IMR-90 (cell line): ENCODE results near the gene GLI1. TPM values are rescaled to one million over a fixed set of nuclear protein-coding genes. Genes with fewer than 3 reads are reported as not detected.
A peak's percentile ranks its signal among the peaks of the same experiment; 100 is the strongest.

Experiments used
- ATAC-seq: fragments of 200-7000 bp; cut with Tn5 transposase; 2 replicates; pipeline ENCODE4 v1.9.1; 2020; ENCODE audit warnings: low read depth, mild to moderate bottlenecking, moderate library complexity
- BruUV-seq: library from RNA; stranded (reverse); fragments of 400-500 nt; replicated peaks from 2 replicates; lab custom pipeline; 2021; lab: Mats Ljungman, UMichigan
- CTCF ChIA-PET: fragments of 300-600 bp; formaldehyde crosslinking; extraction: SDS; loops from one replicate; lab custom pipeline; 2021; ENCODE audit warnings: antibody characterized with exemption; lab: Yijun Ruan, JAX
- POLR2A ChIA-PET: fragments of 300-600 bp; sonication (Branson Sonifier 250); formaldehyde crosslinking; loops from one replicate; lab custom pipeline; 2022; ENCODE audit warnings: antibody characterized with exemption; ENCODE audit not compliant: unreplicated experiment; lab: Charles Lee
- DNase-seq: peaks from one replicate; pipeline ENCODE4 v3.0.0; 2013
- H2AFZ ChIP-seq: replicated peaks from 2 replicates; pipeline ENCODE3; 2013; ENCODE audit warnings: low read length, mild to moderate bottlenecking; ENCODE audit not compliant: poor library complexity
- H2AK5ac ChIP-seq: 2 replicates; pipeline ENCODE4 v1.6.1; 2013; ENCODE audit warnings: low read depth, low read length, inconsistent platforms
- H2AK9ac ChIP-seq: replicated peaks from 2 replicates; pipeline ENCODE3; 2013; ENCODE audit warnings: mild to moderate bottlenecking, low read depth, low read length, moderate library complexity; ENCODE audit not compliant: poor library complexity
- H2BK120ac ChIP-seq: 2 replicates; pipeline ENCODE4 v1.6.1; 2013; ENCODE audit warnings: low read depth, low read length, inconsistent platforms
- H2BK15ac ChIP-seq: 3 replicates; pipeline ENCODE4 v1.6.1; 2013; ENCODE audit warnings: low read depth, low read length, inconsistent platforms
- H2BK20ac ChIP-seq: 2 replicates; pipeline ENCODE4 v1.6.1; 2013; ENCODE audit warnings: low read depth, mild to moderate bottlenecking, inconsistent platforms, low read length, moderate library complexity
- H2BK5ac ChIP-seq: 2 replicates; pipeline ENCODE4 v1.6.1; 2013; ENCODE audit warnings: mild to moderate bottlenecking, low read depth, low read length, inconsistent platforms; ENCODE audit not compliant: poor library complexity, severe bottlenecking
- H3K14ac ChIP-seq: replicated peaks from 2 replicates; pipeline ENCODE4 v1.6.1; 2013; ENCODE audit warnings: low read depth, low read length, inconsistent platforms
- H3K18ac ChIP-seq: 2 replicates; pipeline ENCODE4 v1.6.1; 2013; ENCODE audit warnings: low read depth, low read length, control low read depth
- H3K23ac ChIP-seq: 2 replicates; pipeline ENCODE4 v1.6.1; 2013; ENCODE audit warnings: low read depth, low read length, inconsistent platforms
- H3K27ac ChIP-seq: 2 replicates; pipeline ENCODE4 v1.5.1; 2013; ENCODE audit warnings: mild to moderate bottlenecking, control low read depth, low read length; ENCODE audit not compliant: insufficient read depth
- H3K27me3 ChIP-seq: 2 replicates; pipeline ENCODE4 v1.6.1; 2013; ENCODE audit warnings: low read length; ENCODE audit not compliant: control insufficient read depth, insufficient read depth
- H3K36me3 ChIP-seq: 2 replicates; pipeline ENCODE4 v1.6.1; 2013; ENCODE audit warnings: low read length, mixed read lengths; ENCODE audit not compliant: control insufficient read depth, insufficient read depth
- H3K4ac ChIP-seq: 2 replicates; pipeline ENCODE4 v1.6.1; 2013; ENCODE audit warnings: low read depth, low read length, inconsistent platforms
- H3K4me1 ChIP-seq: 2 replicates; pipeline ENCODE4 v1.6.1; 2013; ENCODE audit warnings: low read length, mixed read lengths; ENCODE audit not compliant: control insufficient read depth, insufficient read depth
- H3K4me2 ChIP-seq: 2 replicates; pipeline ENCODE4 v1.6.1; 2013; ENCODE audit warnings: low read depth, mild to moderate bottlenecking, control low read depth, low read length, moderate library complexity
- H3K4me3 ChIP-seq: 2 replicates; pipeline ENCODE4 v1.5.1; 2013; ENCODE audit warnings: low read depth, mild to moderate bottlenecking, control low read depth, low read length, moderate library complexity; ENCODE audit not compliant: insufficient read depth
- H3K56ac ChIP-seq: 2 replicates; pipeline ENCODE4 v1.6.1; 2013; ENCODE audit warnings: low read length, inconsistent platforms; ENCODE audit not compliant: insufficient read depth; ENCODE audit errors: extremely low read depth
- H3K79me1 ChIP-seq, 2 experiments: 2 replicates each; pipeline ENCODE4 v1.6.1; 2013; ENCODE audit warnings: low read length in 2 of 2, inconsistent platforms in 1 of 2, low read depth in 1 of 2
- H3K9ac ChIP-seq: 2 replicates; pipeline ENCODE4 v1.6.1; 2013; ENCODE audit warnings: low read depth, low read length, control low read depth
- H3K9me1 ChIP-seq: 2 replicates; pipeline ENCODE4 v1.6.1; 2013; ENCODE audit warnings: low read length, inconsistent platforms; ENCODE audit not compliant: insufficient read depth
- H3K9me3 ChIP-seq: 2 replicates; pipeline ENCODE4 v1.6.1; 2013; ENCODE audit warnings: low read length; ENCODE audit not compliant: control insufficient read depth, insufficient read depth
- H4K20me1 ChIP-seq: 2 replicates; pipeline ENCODE4 v1.6.1; 2013; ENCODE audit warnings: low read length, inconsistent platforms; ENCODE audit not compliant: insufficient read depth
- H4K5ac ChIP-seq: 2 replicates; pipeline ENCODE4 v1.6.1; 2013; ENCODE audit warnings: mild to moderate bottlenecking, low read depth, low read length, control low read depth
- H4K8ac ChIP-seq, 2 experiments: 2 replicates each; pipeline ENCODE4 v1.6.1; 2013; ENCODE audit warnings: low read depth in 2 of 2, low read length in 2 of 2, control low read depth in 1 of 2, inconsistent platforms in 1 of 2
- H4K91ac ChIP-seq: 2 replicates; pipeline ENCODE4 v1.6.1; 2013; ENCODE audit warnings: low read depth, low read length, inconsistent platforms; ENCODE audit not compliant: insufficient read depth
- CHD1 ChIP-seq: IDR thresholded peaks from 2 replicates; pipeline ENCODE4 v1.6.1; 2012; ENCODE audit warnings: low read depth, low read length, improper control_type of control experiment
- FOS ChIP-seq: fragments of 150-350 bp; IDR thresholded peaks from 2 replicates; pipeline ENCODE4 v1.6.1; 2016; ENCODE audit warnings: low read depth, low read length
- MXI1 ChIP-seq: IDR thresholded peaks from 2 replicates; pipeline ENCODE4 v1.6.1; 2012; ENCODE audit warnings: low read depth, mild to moderate bottlenecking, low read length, moderate library complexity, borderline replicate concordance
- NFE2L2 ChIP-seq: fragments of 150-350 bp; IDR thresholded peaks from 2 replicates; pipeline ENCODE4 v1.6.1; 2016; ENCODE audit warnings: low read depth, mild to moderate bottlenecking, low read length
- POLR2A ChIP-seq: IDR thresholded peaks from 2 replicates; pipeline ENCODE4 v1.6.1; 2012; ENCODE audit warnings: mild to moderate bottlenecking, low read depth, low read length
- RCOR1 ChIP-seq: IDR thresholded peaks from 2 replicates; pipeline ENCODE4 v1.6.1; 2012; ENCODE audit warnings: mild to moderate bottlenecking, low read length, improper control_type of control experiment; ENCODE audit not compliant: insufficient replicate concordance
- RFX5 ChIP-seq: IDR thresholded peaks from 2 replicates; pipeline ENCODE4 v1.8.0; 2012; ENCODE audit warnings: low read depth, mild to moderate bottlenecking, low read length, moderate library complexity
- SMC3 ChIP-seq: fragments of 150-350 bp; IDR thresholded peaks from 2 replicates; pipeline ENCODE4 v1.6.1; 2016; ENCODE audit warnings: low read depth, mild to moderate bottlenecking, antibody characterized with exemption, low read length, moderate library complexity
- WGBS, 2 experiments: methylation state at CpG; one replicate each; pipeline versions ENCODE4 v1.1.5 to v1.1.7; 2013; ENCODE audit warnings: missing lambda C conversion rate in 2 of 2; ENCODE audit not compliant: insufficient read length in 1 of 2; ENCODE audit errors: extremely low coverage in 2 of 2; 5-methylcytosine and 5-hydroxymethylcytosine counted together
- dilution Hi-C: fragments of 300-500 bp; cut with HindIII; formaldehyde crosslinking; loops from one replicate; pipeline ENCODE4 v1.14.3; 2018; ENCODE audit warnings: low sequenced_read_pairs; ENCODE audit not compliant: unreplicated experiment
- in situ Hi-C: fragments of 300-500 bp; cut with MboI; formaldehyde crosslinking; loops from 3 replicates; pipeline ENCODE4 v1.14.3; 2019; ENCODE audit warnings: low sequenced_read_pairs, inconsistent platforms, mixed read lengths
- intact Hi-C: fragments of 100-400 bp; cut with micrococcal nuclease; formaldehyde crosslinking; loops from 2 replicates; pipeline ENCODE4 v1.10.0; 2022
- polyA plus RNA-seq, 3 experiments: library from polyadenylated mRNA; depleted of rRNA; stranded (reverse); fragments of >200 nt; gene quantifications; 2 replicates each; pipeline ENCODE4 v1.2.3, GENCODE V29; 2012; ENCODE audit warnings: low replicate concordance in 1 of 3
- total RNA-seq: library from RNA; depleted of rRNA; stranded (reverse); fragments of >200 nt; gene quantifications from 2 replicates; pipeline ENCODE4 v1.2.3, GENCODE V29; 2012
- TF ChIP-seq, protein P1 (sequence below): conservative IDR thresholded peaks from 2 replicates; pipeline ENCODE4 v1.5.1; 2012; ENCODE audit warnings: mild to moderate bottlenecking, low read depth, low read length, improper control_type of control experiment
- TF ChIP-seq, protein P2 (sequence below): fragments of 150-350 bp; IDR thresholded peaks from 2 replicates; pipeline ENCODE4 v1.6.1; 2016; ENCODE audit warnings: low read depth, mild to moderate bottlenecking, low read length, moderate library complexity, borderline replicate concordance
- TF ChIP-seq, protein P3 (sequence below): fragments of 150-350 bp; IDR thresholded peaks from 2 replicates; pipeline ENCODE4 v1.6.1; 2017; ENCODE audit warnings: mild to moderate bottlenecking, antibody characterized with exemption, low read length, low read depth

Gene GLI1
- total and polyA plus RNA-seq, 2 of the 4 experiments (the other 2 are of a cell fraction): 1.3 to 3.8 TPM

DNA sequence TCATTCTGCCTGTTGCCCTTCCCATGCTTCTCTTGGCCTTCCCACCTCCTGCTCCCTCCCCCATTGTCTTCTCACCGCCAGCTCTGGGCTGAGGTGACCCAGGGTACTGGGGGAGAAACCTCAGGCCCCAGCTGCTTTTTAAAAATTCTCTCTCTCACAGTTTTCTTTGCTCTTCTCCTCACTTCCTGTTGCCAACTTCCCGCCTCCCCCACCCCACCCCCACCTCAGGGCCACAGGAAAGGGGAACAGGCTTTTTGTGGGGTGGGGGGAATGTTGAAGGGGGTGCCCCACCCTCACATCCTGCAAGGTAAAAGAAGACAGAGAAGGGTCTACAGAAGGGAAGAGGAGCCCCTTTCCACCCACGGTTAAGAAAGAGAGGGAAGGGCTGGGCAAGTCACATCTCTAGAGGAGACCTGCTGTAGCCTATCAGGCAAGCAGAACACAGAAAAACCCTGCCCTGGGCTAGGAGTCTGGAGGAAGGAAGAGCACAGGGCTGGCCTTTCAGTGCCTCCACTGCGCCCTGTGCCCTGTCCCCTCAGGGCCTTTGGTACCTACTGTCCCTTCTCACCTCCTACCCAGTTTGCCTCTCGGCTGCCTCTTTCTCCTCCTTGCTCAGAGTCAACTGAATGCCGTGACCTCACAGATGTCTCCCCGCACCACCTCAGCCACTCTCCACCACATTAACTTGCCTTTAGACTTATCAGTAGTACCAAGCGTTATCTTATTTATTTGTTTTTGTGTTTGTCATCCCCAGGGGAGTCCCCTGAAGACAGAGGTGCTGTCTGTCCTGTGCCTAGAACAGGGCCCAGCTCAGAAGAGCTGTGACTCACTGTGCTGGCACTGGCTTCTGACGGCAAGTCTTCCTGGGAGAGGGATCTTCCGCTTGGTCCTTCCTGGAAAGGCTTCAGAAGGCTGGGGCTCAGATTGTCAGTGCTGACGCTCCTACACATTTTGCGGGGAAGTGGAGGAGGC lies 18.4 kb downstream of the GLI1 start:
- no TSS peak for BruUV-seq
- peaks cover 3% of the 10 kb centered on the region; the same call in 1 of the 2 replicates for H3K4me1 ChIP-seq
- TF ChIP-seq NFE2L2 (no peak), RCOR1 (no peak), SMC3 (no peak), RFX5 (no peak), POLR2A (no peak), FOS (no peak), CHD1 (no peak), MXI1 (no peak)
- TF ChIP-seq, protein P1, sequence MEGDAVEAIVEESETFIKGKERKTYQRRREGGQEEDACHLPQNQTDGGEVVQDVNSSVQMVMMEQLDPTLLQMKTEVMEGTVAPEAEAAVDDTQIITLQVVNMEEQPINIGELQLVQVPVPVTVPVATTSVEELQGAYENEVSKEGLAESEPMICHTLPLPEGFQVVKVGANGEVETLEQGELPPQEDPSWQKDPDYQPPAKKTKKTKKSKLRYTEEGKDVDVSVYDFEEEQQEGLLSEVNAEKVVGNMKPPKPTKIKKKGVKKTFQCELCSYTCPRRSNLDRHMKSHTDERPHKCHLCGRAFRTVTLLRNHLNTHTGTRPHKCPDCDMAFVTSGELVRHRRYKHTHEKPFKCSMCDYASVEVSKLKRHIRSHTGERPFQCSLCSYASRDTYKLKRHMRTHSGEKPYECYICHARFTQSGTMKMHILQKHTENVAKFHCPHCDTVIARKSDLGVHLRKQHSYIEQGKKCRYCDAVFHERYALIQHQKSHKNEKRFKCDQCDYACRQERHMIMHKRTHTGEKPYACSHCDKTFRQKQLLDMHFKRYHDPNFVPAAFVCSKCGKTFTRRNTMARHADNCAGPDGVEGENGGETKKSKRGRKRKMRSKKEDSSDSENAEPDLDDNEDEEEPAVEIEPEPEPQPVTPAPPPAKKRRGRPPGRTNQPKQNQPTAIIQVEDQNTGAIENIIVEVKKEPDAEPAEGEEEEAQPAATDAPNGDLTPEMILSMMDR: no peak
- TF ChIP-seq, protein P2, sequence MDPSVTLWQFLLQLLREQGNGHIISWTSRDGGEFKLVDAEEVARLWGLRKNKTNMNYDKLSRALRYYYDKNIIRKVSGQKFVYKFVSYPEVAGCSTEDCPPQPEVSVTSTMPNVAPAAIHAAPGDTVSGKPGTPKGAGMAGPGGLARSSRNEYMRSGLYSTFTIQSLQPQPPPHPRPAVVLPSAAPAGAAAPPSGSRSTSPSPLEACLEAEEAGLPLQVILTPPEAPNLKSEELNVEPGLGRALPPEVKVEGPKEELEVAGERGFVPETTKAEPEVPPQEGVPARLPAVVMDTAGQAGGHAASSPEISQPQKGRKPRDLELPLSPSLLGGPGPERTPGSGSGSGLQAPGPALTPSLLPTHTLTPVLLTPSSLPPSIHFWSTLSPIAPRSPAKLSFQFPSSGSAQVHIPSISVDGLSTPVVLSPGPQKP: no peak
- TF ChIP-seq, protein P3, sequence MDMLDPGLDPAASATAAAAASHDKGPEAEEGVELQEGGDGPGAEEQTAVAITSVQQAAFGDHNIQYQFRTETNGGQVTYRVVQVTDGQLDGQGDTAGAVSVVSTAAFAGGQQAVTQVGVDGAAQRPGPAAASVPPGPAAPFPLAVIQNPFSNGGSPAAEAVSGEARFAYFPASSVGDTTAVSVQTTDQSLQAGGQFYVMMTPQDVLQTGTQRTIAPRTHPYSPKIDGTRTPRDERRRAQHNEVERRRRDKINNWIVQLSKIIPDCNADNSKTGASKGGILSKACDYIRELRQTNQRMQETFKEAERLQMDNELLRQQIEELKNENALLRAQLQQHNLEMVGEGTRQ: no peak
- H3K36me3 ChIP-seq: no peaks in the 10 kb centered on the region
- no peak for ATAC-seq
- no peak overlapping the region for H2BK15ac ChIP-seq
- intact Hi-C loops: no loop called here
- dilution Hi-C loops: no loop called here
- H2BK120ac ChIP-seq: no peak overlapping the region
- WGBS, 2 experiments: 67% methylated on average over 1 of the region's 12 CpGs; no CpG with 5 or more reads in 1 of the 2 experiments
- peak overlapping the region; percentile 0 to 52; a peak in 1 of 4 replicates for H4K8ac ChIP-seq
- in situ Hi-C loops: no loop called here
- no peak overlapping the region for H2BK20ac ChIP-seq
- peaks cover 52% of the 10 kb centered on the region for H3K27me3 ChIP-seq
- no peak overlapping the region for H3K9ac ChIP-seq
- H4K91ac ChIP-seq: no peak overlapping the region
- H3K4me3 ChIP-seq: no peak overlapping the region
- H3K79me1 ChIP-seq: no peaks in the 10 kb centered on the region
- no peak overlapping the region for H3K18ac ChIP-seq
- no peak overlapping the region for H3K56ac ChIP-seq
- no peak overlapping the region for H3K14ac ChIP-seq
- POLR2A ChIA-PET: no interaction called here
- no peak overlapping the region for H2BK5ac ChIP-seq
- H4K5ac ChIP-seq: no peak overlapping the region
- H2AFZ ChIP-seq: peak overlapping the region; percentile 33
- H2AK5ac ChIP-seq: no peak overlapping the region; the same call in 1 of the 2 replicates
- H3K23ac ChIP-seq: no peak overlapping the region
- no peaks in the 10 kb centered on the region for H4K20me1 ChIP-seq
- no peak overlapping the region for H3K4me2 ChIP-seq
- no peak overlapping the region; the same call in 1 of the 2 replicates for H3K4ac ChIP-seq
- no peaks in the 10 kb centered on the region for H3K9me3 ChIP-seq
- DNase-seq: peak; percentile 48
- peak overlapping the region; percentile 22 for H2AK9ac ChIP-seq
- CTCF ChIA-PET: no interaction called here
- H3K9me1 ChIP-seq: no peaks in the 10 kb centered on the region
- H3K27ac ChIP-seq: no peak overlapping the region
